ENCODE data around the gene ASIC5.

- TF ChIP-seq CTCF (IDR thresholded peaks at IDR 0.05), result no peak
- no peak for TF ChIP-seq EP300 (IDR thresholded peaks at IDR 0.05; ENCODE audit: low read depth)
- TF ChIP-seq POLR2AphosphoS5 (IDR thresholded peaks at IDR 0.05), result no peak
- TF ChIP-seq POLR2A (IDR thresholded peaks at IDR 0.05), result no peak
Measured at GRCh38 chr4:155914782-155915181, 48.7 kb upstream of the ASIC5 start.
